T-helper 1 cell treated with Interleukin-12 subunit alpha and Interleukin-12 subunit beta and Interleukin-4 antibody, amounts not matched to agents 30 ng/mL and 1 ng/mL, for 36 hours (primary cell): ENCODE data around the gene TBC1D5. TPM values are rescaled to one million over a fixed set of nuclear protein-coding genes. Genes with fewer than 3 reads are reported as not detected.

ENCODE experiments used
- intact Hi-C: fragments of 100-400 bp; cut with micrococcal nuclease; formaldehyde crosslinking; loops from one replicate; pipeline ENCODE4 v1.15.1; 2024
- total RNA-seq: library from RNA; stranded (reverse); gene quantifications from 2 replicates; pipeline ENCODE4 v1.2.3, GENCODE V29; 2022

TBC1D5 gene
- total RNA-seq, 1 donor from 2014 or later, result 41.4 TPM

GRCh38 chr3:17602126-17602525 lies 140.3 kb downstream of the TBC1D5 start:
- intact Hi-C loops, result no loop called here

- intact Hi-C loops, result no loop called here
Measured at GRCh38 chr3:17592956-17593355, 149.5 kb downstream of the TBC1D5 start.

GRCh38 chr3:17590465-17590864 lies 152.0 kb downstream of the TBC1D5 start:
- intact Hi-C loops, result no loop called here

- intact Hi-C loops, result no loop called here
Measured at GRCh38 chr3:17589888-17590287, 152.5 kb downstream of the TBC1D5 start.

GRCh38 chr3:17588422-17588821 lies 154.0 kb downstream of the TBC1D5 start:
- intact Hi-C loops, result no loop called here

GRCh38 chr3:17585394-17586325 lies 156.8 kb downstream of the TBC1D5 start:
- intact Hi-C loops, result no loop called here

- intact Hi-C loops, result no loop called here
Measured at GRCh38 chr3:17584066-17584465, 158.4 kb downstream of the TBC1D5 start.

GRCh38 chr3:17583530-17583929 lies 158.9 kb downstream of the TBC1D5 start:
- intact Hi-C loops, result no loop called here

- intact Hi-C loops, result no loop called here
Measured at GRCh38 chr3:17581421-17582080, 160.9 kb downstream of the TBC1D5 start.

- intact Hi-C loops, result no loop called here
Measured at GRCh38 chr3:17580901-17581300, 161.5 kb downstream of the TBC1D5 start.

GRCh38 chr3:17579289-17580031 lies 163.0 kb downstream of the TBC1D5 start:
- intact Hi-C loops, result loop anchor here (10.0 kb wide), 1 partner anchor 555 kb away; no protein-coding TSS in a partner anchor

GRCh38 chr3:17577796-17578520 lies 164.5 kb downstream of the TBC1D5 start:
- intact Hi-C loops, result loop anchor here (10.0 kb wide), 1 partner anchor 553 kb away; no protein-coding TSS in a partner anchor

- intact Hi-C loops, result loop anchor here (10.0 kb wide), 1 partner anchor 549 kb away; no protein-coding TSS in a partner anchor
Measured at GRCh38 chr3:17573396-17573795, 169.0 kb downstream of the TBC1D5 start.

- intact Hi-C loops, result loop anchor here (10.0 kb wide), 1 partner anchor 547 kb away; no protein-coding TSS in a partner anchor
Measured at GRCh38 chr3:17571686-17572085, 170.7 kb downstream of the TBC1D5 start.

GRCh38 chr3:17562845-17563244 lies 179.6 kb downstream of the TBC1D5 start:
- intact Hi-C loops, result no loop called here

- intact Hi-C loops, result no loop called here
Measured at GRCh38 chr3:17558565-17558964, 183.9 kb downstream of the TBC1D5 start.

- intact Hi-C loops, result no loop called here
Measured at GRCh38 chr3:17557749-17558463, 184.5 kb downstream of the TBC1D5 start.

GRCh38 chr3:17555525-17555924 lies 186.9 kb downstream of the TBC1D5 start:
- intact Hi-C loops, result no loop called here

GRCh38 chr3:17554078-17554477 lies 188.4 kb downstream of the TBC1D5 start:
- intact Hi-C loops, result no loop called here

GRCh38 chr3:17553080-17553479 lies 189.4 kb downstream of the TBC1D5 start:
- intact Hi-C loops, result no loop called here
